Islet of Langerhans (tissue), 1 donor: ENCODE measurements around the gene LPAR5.
A peak's percentile ranks its signal among the peaks of the same experiment; 100 is the strongest.
"Not testable (repeated sequence)": the region's sequence is repeated elsewhere in the genome, so short reads cannot be mapped to it uniquely, and the experiment has no call there.

Experiments
- FAIRE-seq: peaks from one replicate; lab custom pipeline; 2011; peaks lifted over from hg19 to GRCh38; lab: Jason Lieb, UNC

Gene LPAR5

DNA sequence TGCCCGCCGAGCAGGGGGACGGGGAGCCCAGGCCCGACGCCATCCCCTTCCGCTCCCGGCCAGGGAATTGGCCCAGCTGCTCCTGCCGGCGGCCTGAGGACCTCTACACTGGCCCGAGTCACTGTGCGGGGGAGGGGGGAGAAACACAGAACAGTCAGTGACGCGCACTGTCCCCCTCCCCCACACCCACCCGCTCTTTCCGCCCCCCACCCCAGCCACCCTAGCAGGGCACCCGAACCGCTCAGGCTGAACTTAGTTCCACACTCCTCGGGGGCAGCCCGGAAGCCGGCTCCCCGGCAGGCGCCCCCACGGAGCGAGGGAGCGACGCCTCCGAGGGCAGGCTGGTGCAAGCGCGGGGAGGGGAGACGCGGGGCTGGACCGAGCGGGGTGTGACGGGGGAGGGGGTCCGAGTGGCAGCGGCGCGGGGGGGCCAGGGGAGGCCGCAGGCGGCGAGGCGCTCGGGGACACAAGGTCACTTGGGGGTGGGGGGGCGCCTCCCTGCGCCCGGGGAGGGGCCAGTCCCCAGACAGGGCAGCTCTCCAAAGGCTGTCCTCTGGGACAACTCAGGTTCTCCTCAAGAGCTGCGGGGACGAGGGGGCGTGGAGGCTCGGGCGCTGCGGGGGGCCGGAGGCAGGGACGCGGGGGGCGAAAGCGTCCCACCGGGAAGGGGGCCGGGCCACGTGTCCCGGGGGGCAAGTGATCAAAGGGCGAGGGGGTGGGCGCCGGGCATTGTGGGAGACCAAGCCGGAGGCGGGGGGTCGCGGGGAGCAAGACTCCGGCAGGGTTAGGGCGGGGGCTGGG, 29.2 kb downstream of the LPAR5 start:
- no peak for FAIRE-seq

DNA sequence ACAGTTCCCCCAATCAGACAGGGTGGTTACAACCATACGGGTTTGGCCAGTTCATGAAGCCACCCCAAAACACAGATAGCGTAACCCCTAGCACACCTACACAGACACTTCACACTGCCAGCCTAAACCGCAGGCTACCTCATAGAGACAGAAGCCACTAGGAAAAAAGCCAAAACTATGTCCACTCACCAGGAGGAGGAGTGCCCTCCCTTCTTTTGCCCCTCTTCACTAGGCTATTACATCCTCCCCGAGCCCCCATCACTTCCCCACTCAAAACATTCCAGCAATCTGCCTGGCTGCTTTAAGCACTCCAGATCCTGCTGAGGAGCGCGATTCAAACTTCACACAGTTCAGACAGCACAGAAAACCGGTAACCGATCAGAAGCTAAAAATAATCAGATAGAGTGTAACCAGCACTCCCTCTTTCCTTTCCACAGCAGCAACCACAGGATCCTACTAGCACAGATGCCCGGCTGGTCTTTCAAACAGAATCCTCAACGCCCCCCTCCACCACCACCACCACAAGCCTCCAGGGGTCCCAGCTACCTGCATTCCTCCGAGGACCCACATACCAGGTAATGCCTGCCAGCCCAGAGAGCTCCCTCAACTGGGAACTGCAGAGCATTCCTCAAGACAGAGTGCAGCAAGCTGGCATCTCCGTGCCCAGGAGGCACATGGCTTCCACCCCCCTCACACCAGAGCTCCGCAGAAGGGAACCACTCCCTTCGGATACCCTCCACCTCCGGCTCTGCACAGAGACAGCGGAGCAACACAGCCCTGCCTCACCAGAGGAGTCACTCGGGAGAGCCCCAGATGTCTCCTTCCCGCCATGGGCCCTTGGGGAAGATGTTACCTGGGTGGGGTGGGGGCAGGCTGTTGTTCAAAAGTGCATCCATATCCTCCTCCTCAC, 30.1 kb downstream of the LPAR5 start:
- FAIRE-seq: no peak

DNA sequence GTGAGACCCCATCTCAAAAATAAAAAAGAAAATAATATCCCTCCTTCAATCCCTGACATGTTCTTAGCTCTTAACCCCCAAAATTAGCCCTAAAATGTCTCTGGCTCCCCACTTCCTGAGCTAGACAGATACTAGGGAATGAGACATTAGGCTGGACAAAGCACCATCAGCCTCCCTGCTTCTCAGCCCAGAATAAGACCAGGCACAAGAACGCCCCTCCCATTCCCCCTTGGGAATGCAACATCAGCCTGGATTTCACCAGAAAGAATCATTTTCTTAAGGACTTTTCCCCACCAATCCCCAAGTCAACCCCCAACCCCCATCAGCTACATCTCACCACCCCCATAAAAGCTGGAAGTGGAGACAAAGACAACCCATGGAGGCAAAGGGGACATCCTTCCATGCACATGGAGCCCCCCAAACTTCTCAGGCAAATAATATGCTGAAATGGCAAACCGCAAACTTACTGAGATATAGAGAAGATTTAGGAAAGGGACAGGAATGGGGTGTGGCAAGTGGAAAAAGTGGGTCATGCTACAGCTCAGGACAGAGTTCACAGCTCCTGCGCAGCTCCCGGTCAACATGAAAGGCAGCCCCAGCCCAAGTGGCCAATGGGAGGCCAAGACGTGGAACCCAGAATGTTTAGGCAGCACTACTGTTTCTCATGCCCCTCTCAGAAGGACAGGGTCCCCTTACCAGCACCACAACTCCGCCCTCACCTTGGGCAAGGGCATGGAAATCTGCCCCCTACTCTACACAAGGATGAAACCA, 31.3 kb downstream of the LPAR5 start:
- FAIRE-seq: no peak

DNA sequence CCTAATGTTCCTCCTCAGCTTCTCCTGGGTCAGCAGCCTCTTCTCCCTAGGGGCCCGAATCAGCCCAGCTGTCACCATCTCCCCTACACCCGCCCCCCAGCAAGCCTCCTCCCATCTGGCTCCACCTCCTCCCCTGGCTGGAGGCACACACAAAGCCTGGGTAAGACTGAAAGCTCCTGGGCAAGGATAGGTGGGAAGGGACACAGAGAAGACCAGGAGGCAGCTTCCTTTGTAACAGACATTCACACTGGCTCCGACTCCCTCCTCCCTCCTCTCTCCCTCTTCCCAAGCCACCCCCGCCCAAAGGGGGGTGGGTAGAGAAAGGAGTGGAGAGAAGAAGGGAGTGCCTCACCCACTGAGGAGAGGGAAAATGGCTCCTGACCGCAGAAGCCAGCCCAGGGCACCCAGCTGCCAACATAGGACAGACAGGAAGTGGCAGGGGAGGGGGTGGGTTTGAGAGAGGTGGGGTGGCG, 32.6 kb downstream of the LPAR5 start:
- no peak for FAIRE-seq

DNA sequence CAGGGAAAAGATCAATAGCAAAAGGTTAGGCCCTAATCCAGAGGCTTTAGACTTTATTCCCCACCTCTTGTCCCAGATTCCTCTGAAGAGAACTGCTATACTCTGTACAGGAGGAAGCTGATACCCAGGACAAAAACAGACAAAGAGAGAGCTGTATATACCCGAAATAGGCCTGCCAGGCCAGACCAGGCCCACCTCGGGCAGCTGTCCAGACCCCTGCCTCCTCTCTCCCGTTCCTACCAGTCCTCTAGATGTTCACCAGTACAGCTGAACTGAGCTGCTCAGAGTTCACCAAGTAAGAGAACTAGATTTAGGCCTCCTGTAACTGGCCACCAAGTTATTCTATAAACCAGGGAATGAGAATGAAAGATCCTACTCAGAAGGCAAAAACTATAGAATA, 33.2 kb downstream of the LPAR5 start:
- FAIRE-seq: no peak

DNA sequence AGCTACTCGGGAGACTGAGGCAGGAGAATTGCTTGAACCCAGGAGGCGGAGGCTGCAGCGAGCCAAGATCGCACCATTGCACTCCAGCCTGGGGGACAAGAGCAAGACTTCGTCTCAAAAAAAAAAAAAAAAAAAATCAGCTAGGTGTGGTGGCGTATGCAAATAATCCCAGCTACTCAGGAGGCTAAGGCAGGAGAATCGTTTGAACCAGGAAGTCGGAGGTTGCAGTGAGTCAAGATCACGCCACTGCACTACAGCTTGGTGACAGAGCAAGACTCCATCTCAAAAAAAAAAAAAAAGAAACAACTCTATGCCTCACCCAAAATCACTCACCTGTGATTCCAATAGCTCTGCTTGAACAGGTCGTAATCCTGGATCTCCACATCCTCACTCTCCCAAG, 40.1 kb downstream of the LPAR5 start:
- FAIRE-seq: not testable (repeated sequence)

DNA sequence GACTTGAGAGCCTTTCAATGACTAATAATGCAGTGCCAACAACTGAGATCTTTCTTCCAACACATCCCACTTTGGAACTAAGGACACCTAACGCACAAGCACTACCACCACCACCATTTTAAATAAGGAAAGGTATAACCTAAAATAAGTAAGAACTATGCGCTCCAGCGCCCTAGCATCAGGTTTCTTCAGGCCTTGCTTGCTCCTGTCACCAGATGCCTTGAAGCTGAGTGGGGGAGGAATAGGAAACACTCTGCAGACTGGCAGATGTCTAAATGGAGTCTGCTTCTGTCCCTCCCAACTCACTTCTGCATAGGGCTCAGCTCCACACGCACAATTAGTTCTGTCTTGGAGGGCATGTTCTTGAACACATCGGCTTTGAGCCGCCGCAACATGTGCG, 43.7 kb downstream of the LPAR5 start:
- FAIRE-seq: no peak

DNA sequence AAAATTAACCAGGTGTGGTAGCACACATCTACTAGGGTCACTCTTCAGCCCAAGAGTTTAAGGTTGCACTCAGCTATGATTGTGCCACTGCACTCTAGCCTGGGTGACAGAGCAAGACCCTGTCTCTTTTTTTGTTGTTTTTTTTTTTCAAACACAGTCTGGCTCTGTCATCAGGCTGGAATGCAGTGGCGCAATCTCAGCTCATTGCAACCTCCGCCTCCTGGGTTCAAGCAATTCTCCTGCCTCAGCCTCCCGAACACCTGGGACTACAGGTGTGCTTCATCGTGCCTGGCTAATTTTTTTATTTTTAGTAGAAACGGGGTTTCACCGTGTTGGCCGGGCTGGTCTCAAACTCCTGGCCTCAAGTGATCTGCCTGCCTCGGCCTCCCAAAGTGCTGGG, 49.2 kb downstream of the LPAR5 start:
- FAIRE-seq: not testable (repeated sequence)

DNA sequence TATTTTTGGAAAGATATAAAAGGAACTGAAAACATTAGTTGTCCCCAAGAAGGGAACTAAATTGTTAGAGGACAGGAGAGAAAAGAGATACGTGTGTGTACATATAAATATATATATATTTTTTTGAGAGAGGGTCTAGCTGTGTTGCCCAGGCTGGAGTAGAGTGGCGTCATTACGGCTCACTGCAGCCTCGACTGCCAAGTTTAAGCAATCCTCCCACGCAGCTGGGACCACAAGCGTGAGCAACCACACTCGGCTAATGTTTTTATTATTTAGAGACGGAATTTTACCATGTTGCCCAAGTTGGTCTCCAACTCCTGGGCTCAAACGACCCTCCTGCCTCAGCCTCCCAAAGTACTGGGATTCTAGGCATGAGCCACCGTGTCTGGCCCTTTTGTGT, 51.5 kb downstream of the LPAR5 start:
- FAIRE-seq: peak; percentile 43

DNA sequence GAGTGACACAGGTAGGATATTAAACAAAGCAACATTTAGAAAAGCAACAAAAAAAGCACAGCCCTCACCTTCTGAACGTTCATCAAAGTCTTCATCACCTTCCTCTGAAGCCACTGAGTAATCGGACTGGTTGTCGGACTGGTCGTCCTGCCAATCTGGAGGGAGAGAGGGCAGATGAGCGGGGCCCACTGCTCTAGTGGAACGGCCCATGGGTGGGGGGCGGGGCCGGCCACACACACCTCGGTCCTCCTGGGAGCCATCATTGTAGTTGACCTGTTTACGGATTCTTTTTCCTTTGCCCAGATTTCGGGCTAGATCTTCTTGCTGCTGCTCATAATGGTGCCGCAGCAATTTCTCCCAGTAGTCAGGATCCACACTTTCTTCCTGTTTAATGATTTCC, 52.8 kb downstream of the LPAR5 start:
- FAIRE-seq: no peak

DNA sequence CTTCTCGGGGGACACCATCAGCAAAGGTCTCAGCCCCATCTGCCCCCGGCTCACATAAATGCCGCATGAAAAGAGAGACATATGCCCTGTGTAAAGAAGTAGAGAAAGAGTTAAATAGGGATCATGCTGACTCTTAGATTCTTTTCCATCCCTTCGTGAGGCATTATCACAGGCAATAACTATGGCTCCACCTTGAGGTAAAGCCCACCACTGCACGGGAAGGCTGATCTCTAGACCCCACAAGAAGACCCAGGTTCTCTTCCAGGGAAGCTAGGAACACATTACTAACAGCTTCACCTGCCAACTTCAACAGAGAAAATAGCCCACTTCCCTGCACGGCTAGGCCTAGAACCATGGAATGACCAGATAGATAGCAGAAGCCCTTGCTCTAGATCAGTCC, 53.6 kb downstream of the LPAR5 start:
- FAIRE-seq: no peak

DNA sequence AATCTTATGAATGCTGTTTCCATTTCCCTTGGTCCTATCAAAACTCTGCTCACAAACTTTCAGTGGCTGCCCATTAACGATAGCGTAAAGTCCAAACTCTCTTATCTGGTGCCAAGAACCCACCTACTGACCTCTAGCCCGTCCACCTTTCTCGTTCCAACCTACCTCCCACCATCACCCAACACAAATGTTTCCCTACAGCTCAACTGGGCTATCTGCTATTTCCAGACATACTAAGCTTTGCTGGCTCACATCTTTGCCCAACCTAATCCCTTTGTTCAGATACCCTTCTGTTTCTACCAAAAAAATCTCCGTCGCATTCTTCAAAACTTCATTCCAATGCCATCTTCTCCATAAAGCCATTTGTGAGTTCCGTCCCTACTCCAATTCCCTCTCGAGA, 60.1 kb downstream of the LPAR5 start:
- FAIRE-seq: no peak

DNA sequence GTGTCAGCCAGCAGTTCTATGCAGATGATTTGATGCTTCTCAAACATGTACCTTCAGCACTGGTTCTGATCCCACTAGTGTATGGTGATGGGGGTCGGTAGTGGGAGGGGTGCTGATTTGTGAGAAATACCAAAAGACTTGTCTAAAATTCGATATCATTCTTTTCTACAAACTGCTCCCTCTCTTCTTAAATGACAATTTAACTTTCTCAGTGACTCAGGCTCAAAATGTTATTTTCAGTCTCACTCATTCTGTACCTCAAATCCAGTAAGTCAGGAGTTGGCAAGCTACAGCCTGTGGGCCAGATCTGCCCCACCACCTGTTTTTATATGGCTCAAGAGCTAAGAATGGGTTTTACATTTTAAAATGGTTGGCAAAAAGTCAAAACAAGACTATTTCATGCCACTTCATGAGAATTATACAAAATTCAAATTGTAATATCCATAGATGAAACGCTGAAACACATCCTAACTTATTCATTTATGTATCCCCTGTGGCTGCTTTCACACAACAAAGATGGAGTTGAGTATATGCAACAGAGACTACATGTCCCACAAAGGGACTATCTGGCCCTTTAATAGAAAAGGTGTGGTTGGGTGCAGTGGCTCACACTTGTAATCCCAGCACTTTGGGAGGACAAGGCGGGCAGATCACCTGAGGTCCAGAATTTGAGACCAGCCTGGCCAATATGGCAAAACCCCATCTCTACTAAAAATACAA, 61.0 kb downstream of the LPAR5 start:
- no peak for FAIRE-seq

DNA sequence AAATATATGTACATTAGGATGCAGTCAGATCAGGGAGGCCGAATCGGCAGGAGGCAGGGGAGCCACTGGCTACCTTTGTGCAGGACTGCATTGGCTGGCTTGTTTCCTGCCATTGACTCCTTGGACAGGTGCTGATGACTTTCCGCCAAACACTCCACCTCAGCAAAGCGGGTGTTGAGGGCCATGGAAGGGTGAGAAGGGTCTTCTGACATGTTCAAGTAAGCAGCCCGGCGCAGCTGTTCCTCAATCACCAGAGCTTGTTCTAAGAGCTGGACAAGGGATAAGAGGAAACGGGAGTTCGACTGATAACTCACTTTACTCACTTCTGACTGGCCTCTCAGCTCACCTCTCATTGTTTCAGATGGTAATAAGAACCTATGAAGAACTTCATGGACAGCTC, 62.8 kb downstream of the LPAR5 start:
- FAIRE-seq: no peak

DNA sequence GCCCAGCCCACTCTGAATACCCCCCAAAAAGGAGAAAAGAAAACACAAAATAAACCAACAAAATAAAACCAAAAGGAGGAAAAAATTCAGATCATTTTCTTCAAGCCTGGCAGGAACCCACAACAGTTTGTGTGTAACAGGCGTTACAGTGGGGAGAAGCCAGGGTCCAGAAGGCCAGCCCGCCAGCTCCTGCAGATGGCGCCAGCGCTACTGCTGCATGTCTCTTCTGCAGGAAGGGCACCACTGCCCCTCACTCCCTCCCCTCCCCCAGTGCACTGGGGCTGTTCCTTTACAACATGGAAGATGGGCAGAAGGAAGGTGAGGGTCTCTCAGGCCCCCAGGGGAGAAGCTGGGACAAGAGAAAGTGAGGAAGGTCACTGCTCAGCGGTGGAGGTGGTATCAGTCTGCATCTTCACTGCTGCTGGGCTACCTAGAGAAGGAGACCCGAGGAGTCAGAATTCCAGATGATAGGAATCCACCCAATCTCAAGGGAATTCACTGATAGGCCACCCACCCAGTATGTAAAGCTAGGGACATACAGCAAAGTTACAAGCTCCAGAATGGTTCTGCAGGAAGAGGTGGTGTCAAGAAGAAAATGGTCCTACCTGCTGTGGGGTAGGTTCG, 65.4 kb downstream of the LPAR5 start:
- FAIRE-seq: no peak

DNA sequence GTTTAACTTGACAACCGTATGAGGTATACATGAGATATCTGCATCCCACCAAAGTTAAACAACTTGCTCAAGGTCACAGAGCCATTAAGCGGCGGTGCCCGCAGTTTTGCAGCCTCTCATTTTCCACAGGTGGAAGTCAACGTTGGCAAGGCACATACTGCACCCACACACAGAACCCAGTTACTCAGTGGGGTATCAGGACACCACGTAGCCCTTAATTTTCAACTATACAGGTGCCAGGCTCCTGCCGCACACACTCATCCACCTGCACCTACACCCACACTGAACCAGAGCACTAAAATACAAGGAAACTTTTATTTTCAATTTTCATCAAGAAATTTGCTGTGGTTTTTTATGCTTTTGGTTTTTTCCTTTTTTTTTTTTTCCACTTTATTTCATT, 66.0 kb downstream of the LPAR5 start:
- FAIRE-seq: no peak

DNA sequence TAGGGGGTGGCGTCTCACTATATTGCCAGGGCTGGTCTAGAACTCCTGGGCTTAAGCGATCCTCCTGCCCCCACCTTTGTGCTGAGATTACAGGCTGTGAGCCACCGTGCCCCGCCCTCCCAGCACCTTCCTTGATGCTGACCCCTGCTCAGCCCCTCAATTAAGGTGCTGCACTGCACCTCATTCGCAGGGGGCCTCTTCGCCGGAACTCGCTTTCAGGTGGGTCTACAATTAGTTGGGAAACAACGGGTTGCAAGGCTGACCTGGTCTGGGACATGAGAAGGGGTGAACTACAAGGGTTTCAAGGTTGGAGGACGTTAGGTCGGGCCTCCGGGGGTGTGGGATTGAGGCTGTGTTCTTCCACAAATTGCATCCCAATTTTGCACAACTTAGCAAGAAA, 66.4 kb downstream of the LPAR5 start:
- FAIRE-seq: no peak
